Mucosa of rectum (tissue), 2 donors: ENCODE data around the gene MCEE.

Experiments used
- H3K27ac ChIP-seq, 2 donors: one replicate each; pipeline ENCODE4 v1.7.0; 2013; ENCODE audit warnings: inconsistent platforms in 2 of 2, low read depth in 2 of 2, low read length in 2 of 2
- H3K27me3 ChIP-seq, 2 donors: one replicate each; pipeline ENCODE4 v1.7.0; 2013; ENCODE audit warnings: low read length in 2 of 2; ENCODE audit not compliant: control insufficient read depth in 2 of 2, insufficient read depth in 2 of 2
- H3K36me3 ChIP-seq, 2 donors: one replicate each; pipeline ENCODE4 v1.7.0; 2013; ENCODE audit warnings: low read length in 2 of 2; ENCODE audit not compliant: control insufficient read depth in 2 of 2, insufficient read depth in 2 of 2
- H3K4me1 ChIP-seq, 2 donors: one replicate each; pipeline ENCODE4 v1.7.0; 2013; ENCODE audit warnings: low read length in 2 of 2, mild to moderate bottlenecking in 1 of 2; ENCODE audit not compliant: control insufficient read depth in 2 of 2, insufficient read depth in 2 of 2
- H3K4me3 ChIP-seq, 2 donors: one replicate each; pipeline ENCODE4 v1.7.0; 2013; ENCODE audit warnings: low read length in 2 of 2
- H3K9ac ChIP-seq, 2 donors: one replicate each; pipeline ENCODE4 v1.7.0; 2013; ENCODE audit warnings: low read length in 2 of 2, low read depth in 1 of 2, mild to moderate bottlenecking in 1 of 2
- H3K9me3 ChIP-seq, 2 donors: one replicate each; pipeline ENCODE4 v1.7.0; 2013; ENCODE audit warnings: low read length in 2 of 2; ENCODE audit not compliant: control insufficient read depth in 2 of 2
- donor health status: healthy.
- donor health status: Normal muscosa, but diverticular disease.

The MCEE gene

GRCh38 chr2:71129114-71129901, 721 bp downstream of the MCEE start:
- H3K27me3 ChIP-seq, result no peaks in the 10 kb centered on the region
- H3K4me3 ChIP-seq, result peak overlapping the region; percentile 94 to 97
- peaks cover 12 to 13% of the 10 kb centered on the region in 2 donors for H3K4me1 ChIP-seq
- H3K9ac ChIP-seq, result peak overlapping the region; percentile 91 to 92
- peaks cover 4 to 5% of the 10 kb centered on the region in 2 donors for H3K36me3 ChIP-seq
- H3K9me3 ChIP-seq, result no peaks in the 10 kb centered on the region
- peak overlapping the region; percentile 97 to 98 for H3K27ac ChIP-seq

GRCh38 chr2:71126957-71127356, 3.1 kb downstream of the MCEE start:
- Histone ChIP-seq H3K27me3 (no peaks in the 10 kb centered on the region), H3K9ac (no peak overlapping the region), H3K27ac (no peak overlapping the region), H3K36me3 (peaks cover 3 to 5% of the 10 kb centered on the region in 2 donors), H3K9me3 (no peaks in the 10 kb centered on the region), H3K4me3 (no peak overlapping the region), H3K4me1 (peaks cover 9 to 12% of the 10 kb centered on the region in 2 donors)

DNA sequence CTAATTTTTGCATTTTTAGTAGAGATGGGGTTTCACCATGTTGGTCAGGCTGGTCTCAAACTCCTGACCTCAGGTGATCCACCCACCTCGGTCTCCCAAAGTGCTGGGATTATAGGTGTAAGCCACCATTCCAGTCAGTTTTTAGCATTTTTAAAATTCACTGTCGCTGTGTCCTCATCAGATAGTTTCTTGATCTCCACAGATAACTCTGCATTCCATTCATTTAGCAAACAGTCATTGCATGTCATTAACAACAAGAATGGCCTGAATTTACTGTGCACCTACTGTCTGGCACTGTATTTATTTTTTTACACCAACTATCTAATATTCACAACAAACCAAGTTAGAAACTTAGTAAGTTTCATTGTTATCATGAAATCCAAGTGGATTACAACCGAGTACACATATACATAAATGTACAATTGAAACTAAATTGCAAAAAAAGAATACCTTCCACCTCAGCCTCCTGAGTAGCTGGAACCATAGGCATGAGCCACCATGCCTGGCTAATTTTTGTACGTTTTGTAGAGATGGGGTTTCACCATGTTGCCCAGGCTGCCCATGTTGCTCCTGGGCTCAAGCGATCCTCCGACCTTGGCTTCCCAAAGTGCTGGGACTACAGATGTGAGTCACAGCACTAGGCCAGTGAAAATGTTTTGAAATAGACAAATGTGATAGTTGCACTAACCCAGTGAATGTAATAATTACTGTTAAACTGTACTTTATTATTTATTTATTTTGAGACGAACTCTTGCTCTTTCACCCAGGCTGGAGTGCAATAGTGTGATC, 4.3 kb downstream of the MCEE start:
- Histone ChIP-seq H3K27me3 (no peaks in the 10 kb centered on the region), H3K4me1 (peaks cover 0 to 4% of the 10 kb centered on the region in 2 donors)

GRCh38 chr2:71122387-71123298, 7.4 kb downstream of the MCEE start:
- no peak overlapping the region for H3K9ac ChIP-seq
- no peaks in the 10 kb centered on the region for H3K9me3 ChIP-seq
- no peak overlapping the region for H3K27ac ChIP-seq
- H3K36me3 ChIP-seq, result peaks cover 17 to 38% of the 10 kb centered on the region in 2 donors
- no peaks in the 10 kb centered on the region for H3K27me3 ChIP-seq
- no peak overlapping the region for H3K4me3 ChIP-seq
- H3K4me1 ChIP-seq, result no peaks in the 10 kb centered on the region

More for the DNA sequence above, 4.3 kb downstream of the MCEE start:
- Histone ChIP-seq H3K9me3 (no peaks in the 10 kb centered on the region), H3K4me3 (no peak overlapping the region), H3K9ac (no peak overlapping the region), H3K36me3 (peaks cover 3 to 14% of the 10 kb centered on the region in 2 donors), H3K27ac (no peak overlapping the region)

DNA sequence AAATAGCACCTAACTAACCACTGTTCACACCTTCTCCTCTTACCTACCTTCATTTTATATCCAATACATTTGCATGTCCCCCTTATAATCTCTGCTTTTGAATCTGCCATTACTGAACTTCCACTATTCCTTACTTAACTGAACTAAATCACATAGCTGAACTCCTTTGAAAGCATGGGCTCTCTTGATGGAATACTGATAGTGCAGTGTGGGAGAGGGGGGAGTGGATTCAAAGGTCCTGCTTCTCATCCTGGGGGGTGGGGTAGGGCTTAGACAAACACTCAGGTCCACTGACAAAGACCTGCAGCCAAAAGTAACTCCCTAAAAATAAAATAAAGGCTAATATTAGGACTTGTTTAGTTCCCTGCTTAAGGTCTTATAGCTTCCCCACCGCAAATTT, 8.6 kb downstream of the MCEE start:
- Histone ChIP-seq H3K36me3 (peaks cover 20 to 41% of the 10 kb centered on the region in 2 donors), H3K27me3 (no peaks in the 10 kb centered on the region), H3K9ac (no peak overlapping the region), H3K9me3 (no peaks in the 10 kb centered on the region), H3K4me1 (no peaks in the 10 kb centered on the region), H3K4me3 (no peak overlapping the region), H3K27ac (no peak overlapping the region)

DNA sequence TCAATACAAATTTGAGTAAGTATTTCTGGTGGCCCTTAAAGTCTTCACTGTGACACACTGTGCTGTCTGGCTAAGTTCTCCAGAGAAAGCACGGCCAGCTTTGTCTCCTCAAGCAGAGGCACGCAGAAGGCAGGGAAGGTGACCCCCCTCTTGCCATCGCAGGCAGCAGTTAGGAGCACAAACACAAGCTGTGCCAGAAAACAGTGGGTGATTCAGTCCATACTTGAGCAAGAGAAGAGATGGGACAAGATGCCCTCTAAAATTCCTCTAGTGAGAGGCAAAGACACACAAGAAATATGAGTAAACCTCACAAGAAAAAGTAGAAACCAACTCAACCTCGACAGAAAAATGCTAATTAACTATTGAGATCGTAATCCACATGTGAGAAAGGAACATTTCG, 9.8 kb downstream of the MCEE start:
- H3K27ac ChIP-seq, result no peak overlapping the region

GRCh38 chr2:71117063-71117462, 13.0 kb downstream of the MCEE start:
- H3K9me3 ChIP-seq, result no peaks in the 10 kb centered on the region
- no peaks in the 10 kb centered on the region for H3K4me1 ChIP-seq
- peaks cover 22 to 46% of the 10 kb centered on the region in 2 donors for H3K36me3 ChIP-seq
- no peaks in the 10 kb centered on the region for H3K27me3 ChIP-seq
- H3K4me3 ChIP-seq, result no peak overlapping the region
- H3K27ac ChIP-seq, result no peak overlapping the region
- H3K9ac ChIP-seq, result no peak overlapping the region

More for the DNA sequence above, 9.8 kb downstream of the MCEE start:
- no peak overlapping the region for H3K4me3 ChIP-seq
- H3K27me3 ChIP-seq, result no peaks in the 10 kb centered on the region
- no peaks in the 10 kb centered on the region for H3K4me1 ChIP-seq
- H3K36me3 ChIP-seq, result peaks cover 21 to 42% of the 10 kb centered on the region in 2 donors
- no peaks in the 10 kb centered on the region for H3K9me3 ChIP-seq
- no peak overlapping the region for H3K9ac ChIP-seq

DNA sequence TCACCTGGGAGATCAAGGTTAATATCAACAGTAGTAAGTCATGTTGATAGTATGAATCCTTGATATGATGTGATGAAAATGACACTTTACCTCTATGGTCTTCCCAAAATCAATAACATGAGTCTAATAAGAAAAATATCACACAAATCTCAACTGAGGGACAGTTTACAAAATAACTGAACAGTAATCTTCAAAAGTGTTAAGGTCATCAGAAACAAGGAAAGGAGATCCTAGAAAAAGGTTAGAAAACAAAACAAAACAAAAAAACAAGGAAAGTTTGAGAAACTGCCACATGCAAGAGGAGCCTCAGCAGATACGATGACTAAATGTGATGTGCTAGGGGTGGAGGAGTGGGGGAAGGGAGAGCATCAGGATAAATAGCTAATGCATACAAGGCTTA, 16.2 kb downstream of the MCEE start:
- H3K27ac ChIP-seq, result no peak overlapping the region

DNA sequence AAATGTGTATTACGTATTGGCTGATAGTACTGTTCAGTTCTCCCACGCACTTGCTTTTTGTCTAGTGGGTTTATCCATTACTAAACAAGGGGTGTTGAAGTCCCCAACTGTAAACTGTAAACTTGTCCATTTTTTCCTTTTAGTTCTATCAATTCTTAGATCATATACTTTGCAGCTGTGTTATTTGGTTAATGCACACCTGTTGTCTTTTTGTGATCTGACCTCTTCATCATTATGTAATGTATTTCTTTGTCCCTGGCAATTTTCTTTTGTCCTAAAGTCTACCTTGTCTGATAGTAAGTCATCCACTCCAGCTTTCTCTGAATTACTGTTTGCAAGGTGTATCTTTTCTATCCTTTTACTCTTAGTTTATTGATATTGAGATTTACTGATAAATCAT, 21.9 kb downstream of the MCEE start:
- Histone ChIP-seq H3K27ac (no peak overlapping the region), H3K9me3 (no peaks in the 10 kb centered on the region)

More for the DNA sequence above, 16.2 kb downstream of the MCEE start:
- Histone ChIP-seq H3K9ac (no peak overlapping the region), H3K9me3 (no peaks in the 10 kb centered on the region), H3K36me3 (peaks cover 20 to 21% of the 10 kb centered on the region in 2 donors), H3K4me3 (no peak overlapping the region), H3K27me3 (no peaks in the 10 kb centered on the region), H3K4me1 (no peaks in the 10 kb centered on the region)

More for the DNA sequence above, 21.9 kb downstream of the MCEE start:
- Histone ChIP-seq H3K4me3 (no peak overlapping the region), H3K36me3 (peaks cover 0 to 6% of the 10 kb centered on the region in 2 donors), H3K4me1 (no peaks in the 10 kb centered on the region), H3K27me3 (no peaks in the 10 kb centered on the region), H3K9ac (no peak overlapping the region)
